ENCODE data around the gene ADTRP.
A peak's percentile ranks its signal among the peaks of the same experiment; 100 is the strongest.

ADTRP gene

GRCh38 chr6:11722805-11723631, 55.6 kb downstream of the ADTRP start:
- no peak for DNase-seq

GRCh38 chr6:11722220-11722619, 56.4 kb downstream of the ADTRP start:
- DNase-seq: no peak

- DNase-seq: no peak
These were observed 60.1 kb downstream of the ADTRP start for GRCh38 chr6:11718463-11718862.

GRCh38 chr6:11718031-11718430, 60.6 kb downstream of the ADTRP start:
- DNase-seq: no peak

GRCh38 chr6:11714798-11715285, 63.8 kb downstream of the ADTRP start:
- DNase-seq: no peak

GRCh38 chr6:11714116-11714797, 64.3 kb downstream of the ADTRP start:
- peak; percentile 54 for DNase-seq

- DNase-seq: peak; percentile 65
These were observed 65.8 kb downstream of the ADTRP start for GRCh38 chr6:11712760-11713159.

- peak; percentile 37 for DNase-seq
These were observed 66.5 kb downstream of the ADTRP start for GRCh38 chr6:11711984-11712711.

- DNase-seq: peak; percentile 85
These were observed 67.3 kb downstream of the ADTRP start for GRCh38 chr6:11711003-11711983.

GRCh38 chr6:11710311-11710761, 68.3 kb downstream of the ADTRP start:
- peak; percentile 67 for DNase-seq

GRCh38 chr6:11706171-11706570, 72.4 kb downstream of the ADTRP start:
- DNase-seq: no peak

GRCh38 chr6:11705483-11705882, 73.1 kb downstream of the ADTRP start:
- DNase-seq: no peak

- no peak for DNase-seq
These were observed 73.5 kb downstream of the ADTRP start for GRCh38 chr6:11705069-11705468.

- no peak for DNase-seq
These were observed 74.9 kb downstream of the ADTRP start for GRCh38 chr6:11703725-11704124.

GRCh38 chr6:11702500-11703130, 76.0 kb downstream of the ADTRP start:
- DNase-seq: no peak

- no peak for DNase-seq
These were observed 76.5 kb downstream of the ADTRP start for GRCh38 chr6:11702089-11702488.

GRCh38 chr6:11701573-11701972, 77.0 kb downstream of the ADTRP start:
- no peak for DNase-seq

- no peak for DNase-seq
These were observed 78.4 kb downstream of the ADTRP start for GRCh38 chr6:11700118-11700718.

GRCh38 chr6:11699576-11699975, 79.0 kb downstream of the ADTRP start:
- DNase-seq: no peak

- no peak for DNase-seq
These were observed 85.9 kb downstream of the ADTRP start for GRCh38 chr6:11692451-11693376.
